ENCODE data around the gene SHC2.
A peak's percentile ranks its signal among the peaks of the same experiment; 100 is the strongest.

SHC2 gene

GRCh38 chr19:460877-461720 lies at the start of gene SHC2:
SHC2 (minus strand) TSS chr19:461033; CDS start chr19:460996, 37 bp downstream.
- DNase-seq = peak in 2 of 10 donors; percentile 44 to 71

GRCh38 chr19:508204-509150 lies 47.6 kb upstream of the SHC2 start:
- intact Hi-C loops (cut with DNase I) = loop anchor here (2.0 to 5.0 kb wide), 2 partner anchors 22 to 126 kb away; partner anchors contain the start of gene CDC34
- DNase-seq = no peak

More at GRCh38 chr19:460877-461720, at the start of gene SHC2:
- intact Hi-C loops (cut with DNase I) = no loop called here

GRCh38 chr19:507286-508203 lies 46.7 kb upstream of the SHC2 start, which contains the start of gene TPGS1:
TPGS1 (plus strand) TSS chr19:507497; CDS start chr19:507507, 10 bp downstream.
- intact Hi-C loops (cut with DNase I) = loop anchor here (1.0 to 5.0 kb wide), 3 partner anchors 18 to 125 kb away; partner anchors contain the start of gene CDC34
- peak; percentile 77 to 99 (median 92) for DNase-seq

GRCh38 chr19:506404-507285 lies 45.8 kb upstream of the SHC2 start:
- DNase-seq = peak; percentile 82 to 100 (median 97)
- intact Hi-C loops (cut with DNase I) = loop anchor here (1.0 to 5.0 kb wide), 2 partner anchors 17 to 124 kb away; no protein-coding TSS in a partner anchor

GRCh38 chr19:504616-505015 lies 43.8 kb upstream of the SHC2 start:
- DNase-seq = peak in 1 of 10 donors; percentile 55
- intact Hi-C loops (cut with DNase I) = loop anchor here (5.0 kb wide), 1 partner anchor 122 kb away; no protein-coding TSS in a partner anchor

GRCh38 chr19:501646-502045 lies 40.8 kb upstream of the SHC2 start:
- intact Hi-C loops (cut with DNase I) = no loop called here
- no peak for DNase-seq

GRCh38 chr19:498977-499623 lies 38.3 kb upstream of the SHC2 start:
- DNase-seq = no peak
- intact Hi-C loops (cut with DNase I) = no loop called here

GRCh38 chr19:498511-498891 lies 37.7 kb upstream of the SHC2 start:
- intact Hi-C loops (cut with DNase I) = no loop called here
- peak in 1 of 10 donors; percentile 47 for DNase-seq

- peak in 1 of 10 donors; percentile 67 for DNase-seq
- intact Hi-C loops (cut with DNase I) = no loop called here
These were observed 37.2 kb upstream of the SHC2 start for GRCh38 chr19:497869-498510.

- intact Hi-C loops (cut with DNase I) = no loop called here
- no peak for DNase-seq
These were observed 36.6 kb upstream of the SHC2 start for GRCh38 chr19:497491-497868.

GRCh38 chr19:496986-497385 lies 36.2 kb upstream of the SHC2 start:
- DNase-seq = peak in 1 of 10 donors; percentile 5
- intact Hi-C loops (cut with DNase I) = no loop called here

GRCh38 chr19:496112-496665 lies 35.4 kb upstream of the SHC2 start, which contains the start of gene MADCAM1:
MADCAM1 (plus strand) TSS chr19:496486; CDS start chr19:496500, 14 bp downstream.
- intact Hi-C loops (cut with DNase I) = no loop called here
- peak in 1 of 10 donors; percentile 48 for DNase-seq

- DNase-seq = peak in 8 of 10 donors; percentile 52 to 93 (median 66)
- intact Hi-C loops (cut with DNase I) = no loop called here
These were observed 34.7 kb upstream of the SHC2 start for GRCh38 chr19:495402-496111.

GRCh38 chr19:495081-495401 lies 34.2 kb upstream of the SHC2 start:
- no peak for DNase-seq
- intact Hi-C loops (cut with DNase I) = no loop called here

- peak in 1 of 10 donors; percentile 52 for DNase-seq
- intact Hi-C loops (cut with DNase I) = no loop called here
These were observed 33.6 kb upstream of the SHC2 start for GRCh38 chr19:494171-495080.

Data from posterior cingulate gyrus (tissue), 11 donors.